Sigmoid colon (tissue), 3 donors: ENCODE results near the gene DAO.

Source experiments
- POLR2A ChIP-seq, 2 donors: fragments of 450-650 bp; IDR thresholded peaks; one replicate each; pipeline ENCODE4 v1.6.1; 2016; ENCODE audit warnings: antibody characterized with exemption in 2 of 2, mild to moderate bottlenecking in 2 of 2, moderate library complexity in 2 of 2
- TF ChIP-seq, protein P1 (sequence below), 4 experiments: fragments of 450-650 bp in 3 of 4; fragments of 200-600 bp in 1 of 4; IDR thresholded peaks; one replicate each; pipeline ENCODE4 v1.5.1; 2016 to 2019; ENCODE audit warnings: antibody characterized with exemption in 4 of 4, mild to moderate bottlenecking in 3 of 4, moderate library complexity in 2 of 4

DNA sequence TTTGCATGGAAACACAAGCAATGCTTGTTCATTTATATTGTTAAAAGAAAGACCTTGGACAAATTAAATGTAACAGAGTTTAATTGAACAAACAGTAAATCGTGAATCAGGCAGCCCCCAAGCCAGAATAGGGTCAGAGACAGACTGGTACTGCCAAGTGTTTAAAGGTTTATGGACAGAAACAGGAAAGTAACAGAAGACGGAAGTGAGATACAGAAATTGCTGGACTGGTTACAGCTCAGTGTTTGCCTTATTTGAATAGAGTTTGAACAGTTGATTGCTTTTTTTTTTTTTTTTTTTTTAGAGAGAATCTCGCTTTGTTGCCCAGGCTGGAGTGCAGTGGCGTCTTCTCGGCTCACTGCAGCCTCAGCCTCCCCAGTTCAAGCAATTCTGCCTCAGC, 50.3 kb downstream of the DAO start:
- TF ChIP-seq, protein P1, sequence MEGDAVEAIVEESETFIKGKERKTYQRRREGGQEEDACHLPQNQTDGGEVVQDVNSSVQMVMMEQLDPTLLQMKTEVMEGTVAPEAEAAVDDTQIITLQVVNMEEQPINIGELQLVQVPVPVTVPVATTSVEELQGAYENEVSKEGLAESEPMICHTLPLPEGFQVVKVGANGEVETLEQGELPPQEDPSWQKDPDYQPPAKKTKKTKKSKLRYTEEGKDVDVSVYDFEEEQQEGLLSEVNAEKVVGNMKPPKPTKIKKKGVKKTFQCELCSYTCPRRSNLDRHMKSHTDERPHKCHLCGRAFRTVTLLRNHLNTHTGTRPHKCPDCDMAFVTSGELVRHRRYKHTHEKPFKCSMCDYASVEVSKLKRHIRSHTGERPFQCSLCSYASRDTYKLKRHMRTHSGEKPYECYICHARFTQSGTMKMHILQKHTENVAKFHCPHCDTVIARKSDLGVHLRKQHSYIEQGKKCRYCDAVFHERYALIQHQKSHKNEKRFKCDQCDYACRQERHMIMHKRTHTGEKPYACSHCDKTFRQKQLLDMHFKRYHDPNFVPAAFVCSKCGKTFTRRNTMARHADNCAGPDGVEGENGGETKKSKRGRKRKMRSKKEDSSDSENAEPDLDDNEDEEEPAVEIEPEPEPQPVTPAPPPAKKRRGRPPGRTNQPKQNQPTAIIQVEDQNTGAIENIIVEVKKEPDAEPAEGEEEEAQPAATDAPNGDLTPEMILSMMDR (IDR thresholded peaks at IDR 0.05), result no peak
- no peak for TF ChIP-seq POLR2A (IDR thresholded peaks at IDR 0.05)
